ENCODE results near the gene SLC37A1.

SLC37A1 gene

GRCh38 chr21:42507418-42507817, 6.2 kb upstream of the SLC37A1 start:
- no peak for DNase-seq (ENCODE audit: low read depth)

- no peak for DNase-seq (ENCODE audit: low read depth)
Measured at GRCh38 chr21:42508371-42508770, 5.3 kb upstream of the SLC37A1 start.

- DNase-seq (ENCODE audit: low read depth): no peak
Measured at GRCh38 chr21:42509244-42509643, 4.4 kb upstream of the SLC37A1 start.

GRCh38 chr21:42512346-42513034, 1.2 kb upstream of the SLC37A1 start:
- no peak for DNase-seq (ENCODE audit: low read depth)

- peak; percentile 35 for DNase-seq (ENCODE audit: low read depth)
Measured at GRCh38 chr21:42513985-42514882, 582 bp downstream of the SLC37A1 start.

- DNase-seq (ENCODE audit: low read depth): no peak
Measured at GRCh38 chr21:42514883-42515228, 1.2 kb downstream of the SLC37A1 start.

- no peak for DNase-seq (ENCODE audit: low read depth)
Measured at GRCh38 chr21:42515708-42516502, 2.3 kb downstream of the SLC37A1 start.

- no peak for DNase-seq (ENCODE audit: low read depth)
Measured at GRCh38 chr21:42518215-42518614, 4.6 kb downstream of the SLC37A1 start.

- no peak for DNase-seq (ENCODE audit: low read depth)
Measured at GRCh38 chr21:42518626-42519025, 5.0 kb downstream of the SLC37A1 start.

- DNase-seq (ENCODE audit: low read depth): no peak
Measured at GRCh38 chr21:42520628-42521253, 7.1 kb downstream of the SLC37A1 start.

- DNase-seq (ENCODE audit: low read depth): no peak
Measured at GRCh38 chr21:42521384-42521783, 7.7 kb downstream of the SLC37A1 start.

- DNase-seq (ENCODE audit: low read depth): no peak
Measured at GRCh38 chr21:42521805-42522204, 8.2 kb downstream of the SLC37A1 start.

GRCh38 chr21:42522271-42522670, 8.6 kb downstream of the SLC37A1 start:
- DNase-seq (ENCODE audit: low read depth): no peak

- DNase-seq (ENCODE audit: low read depth): no peak
Measured at GRCh38 chr21:42522771-42523170, 9.1 kb downstream of the SLC37A1 start.

GRCh38 chr21:42523211-42523610, 9.6 kb downstream of the SLC37A1 start:
- no peak for DNase-seq (ENCODE audit: low read depth)

- DNase-seq (ENCODE audit: low read depth): no peak
Measured at GRCh38 chr21:42523941-42524340, 10.3 kb downstream of the SLC37A1 start.

- DNase-seq (ENCODE audit: low read depth): no peak
Measured at GRCh38 chr21:42524341-42525028, 10.8 kb downstream of the SLC37A1 start.

GRCh38 chr21:42525029-42525581, 11.5 kb downstream of the SLC37A1 start:
- no peak for DNase-seq (ENCODE audit: low read depth)

GRCh38 chr21:42525676-42526378, 12.2 kb downstream of the SLC37A1 start:
- DNase-seq (ENCODE audit: low read depth): no peak

- no peak for DNase-seq (ENCODE audit: low read depth)
Measured at GRCh38 chr21:42526379-42526727, 12.7 kb downstream of the SLC37A1 start.

- DNase-seq (ENCODE audit: low read depth): no peak
Measured at GRCh38 chr21:42527127-42527488, 13.5 kb downstream of the SLC37A1 start.
